T-helper 2 cell (primary cell): ENCODE measurements around the gene VENTX.

Source experiments
- DNase-seq, 5 experiments: peaks; one replicate each; pipeline versions ENCODE4 v3.0.0 to v3.0.0-alpha.2; 2012 to 2022
- total RNA-seq, 2 donors: gene quantifications; one replicate each; lab custom pipeline; 2026; lab: John Stamatoyannopoulos, UW

VENTX gene
- total RNA-seq = 0 reads per million in 2 donors

- no peak for DNase-seq
These were observed at the start of gene VENTX for GRCh38 chr10:133237588-133238465. Gene VENTX, plus strand, starts transcription at chr10:133237855. Its CDS starts 60 bp downstream, at chr10:133237915.

GRCh38 chr10:133187906-133188681 is 49.6 kb upstream of the VENTX start:
- DNase-seq = no peak

- DNase-seq = no peak
These were observed 48.4 kb upstream of the VENTX start for GRCh38 chr10:133189256-133189655.

- DNase-seq = no peak
These were observed 47.9 kb upstream of the VENTX start for GRCh38 chr10:133189726-133190125.

GRCh38 chr10:133190225-133190624 is 47.4 kb upstream of the VENTX start:
- no peak for DNase-seq

- DNase-seq = no peak
These were observed 46.0 kb upstream of the VENTX start for GRCh38 chr10:133191651-133192050.

GRCh38 chr10:133194151-133194550 is 43.5 kb upstream of the VENTX start:
- DNase-seq = no peak

GRCh38 chr10:133195096-133195495 is 42.6 kb upstream of the VENTX start:
- no peak for DNase-seq

GRCh38 chr10:133195611-133196010 is 42.0 kb upstream of the VENTX start:
- DNase-seq = no peak

GRCh38 chr10:133196221-133196915 is 41.3 kb upstream of the VENTX start:
- no peak for DNase-seq

GRCh38 chr10:133196936-133197758 is 40.5 kb upstream of the VENTX start:
- no peak for DNase-seq

GRCh38 chr10:133197786-133198185 is 39.9 kb upstream of the VENTX start:
- DNase-seq = no peak

GRCh38 chr10:133198206-133198605 is 39.4 kb upstream of the VENTX start:
- no peak for DNase-seq

- no peak for DNase-seq
These were observed 38.8 kb upstream of the VENTX start for GRCh38 chr10:133198621-133199487.

- no peak for DNase-seq
These were observed 38.2 kb upstream of the VENTX start for GRCh38 chr10:133199488-133199885.

GRCh38 chr10:133199992-133200611 is 37.6 kb upstream of the VENTX start:
- no peak for DNase-seq

GRCh38 chr10:133200621-133201031 is 37.0 kb upstream of the VENTX start:
- no peak for DNase-seq

GRCh38 chr10:133201151-133201947 is 36.3 kb upstream of the VENTX start:
- DNase-seq = no peak

GRCh38 chr10:133201948-133202725 is 35.5 kb upstream of the VENTX start:
- DNase-seq = no peak
